ENCODE results near the gene PTRHD1. TPM values are rescaled to one million over a fixed set of nuclear protein-coding genes. Genes with fewer than 3 reads are reported as not detected.

The PTRHD1 gene
- polyA plus RNA-seq, 1 donor from 2014 or later, result 33.6 TPM

GRCh38 chr2:24842081-24843050 lies 49.2 kb upstream of the PTRHD1 start:
- TF ChIP-seq CTCF (IDR thresholded peaks at IDR 0.05; ENCODE audit: poor library complexity, severe bottlenecking) (no peak), TAF1 (IDR thresholded peaks at IDR 0.05; ENCODE audit: low read depth) (no peak), REST (IDR thresholded peaks at IDR 0.05; ENCODE audit: borderline replicate concordance) (no peak), RAD21 (conservative IDR thresholded peaks at IDR 0.05) (no peak), SMC3 (conservative IDR thresholded peaks at IDR 0.05; ENCODE audit: poor library complexity) (no peak), EZH2 (IDR thresholded peaks at IDR 0.05; ENCODE audit: borderline replicate concordance, insufficient read depth, low read length, poor library complexity, severe bottlenecking) (no peak), POLR2AphosphoS5 (IDR thresholded peaks at IDR 0.05) (no peak), EP300 (conservative IDR thresholded peaks at IDR 0.05; ENCODE audit: poor library complexity, severe bottlenecking) (no peak), MXI1 (conservative IDR thresholded peaks at IDR 0.05; ENCODE audit: poor library complexity, severe bottlenecking) (no peak)

GRCh38 chr2:24840962-24841945 lies 48.1 kb upstream of the PTRHD1 start:
- no peak overlapping the region for H3K4me2 ChIP-seq (ENCODE audit: low read length)
- no peak overlapping the region for H3K4me3 ChIP-seq (ENCODE audit: low read length)
- H3K9me2 ChIP-seq (ENCODE audit: insufficient read depth, low read length), result no peaks in the 10 kb centered on the region
- no peak overlapping the region for H3K9ac ChIP-seq (ENCODE audit: low read length)
- no peaks in the 10 kb centered on the region for H3K79me2 ChIP-seq (replicated peaks; ENCODE audit: insufficient read depth, low read length)
- H3K9me3 ChIP-seq (ENCODE audit: low read length), result no peaks in the 10 kb centered on the region
- no peaks in the 10 kb centered on the region for H4K20me1 ChIP-seq (ENCODE audit: insufficient read depth)
- H2AFZ ChIP-seq (ENCODE audit: low read depth, low read length), result no peak overlapping the region
- no peaks in the 10 kb centered on the region for H3F3A ChIP-seq (ENCODE audit: insufficient read depth, low read length, poor library complexity, severe bottlenecking)
- no peaks in the 10 kb centered on the region for H3K27me3 ChIP-seq (ENCODE audit: insufficient read depth, low read depth, low read length)
- no peak for TF ChIP-seq EP300 (conservative IDR thresholded peaks at IDR 0.05; ENCODE audit: poor library complexity, severe bottlenecking)
- TF ChIP-seq EZH2 (IDR thresholded peaks at IDR 0.05; ENCODE audit: borderline replicate concordance, insufficient read depth, low read length, poor library complexity, severe bottlenecking), result no peak
- no peak for TF ChIP-seq MXI1 (conservative IDR thresholded peaks at IDR 0.05; ENCODE audit: poor library complexity, severe bottlenecking)
- TF ChIP-seq POLR2AphosphoS5 (IDR thresholded peaks at IDR 0.05), result no peak
- TF ChIP-seq TAF1 (IDR thresholded peaks at IDR 0.05; ENCODE audit: low read depth), result no peak
- no peak for TF ChIP-seq CTCF (IDR thresholded peaks at IDR 0.05; ENCODE audit: poor library complexity, severe bottlenecking)
- no peak for TF ChIP-seq RAD21 (conservative IDR thresholded peaks at IDR 0.05)
- TF ChIP-seq SMC3 (conservative IDR thresholded peaks at IDR 0.05; ENCODE audit: poor library complexity), result no peak
- no peak for TF ChIP-seq REST (IDR thresholded peaks at IDR 0.05; ENCODE audit: borderline replicate concordance)
- no peak overlapping the region for H3K27ac ChIP-seq (ENCODE audit: low read length)
- no peaks in the 10 kb centered on the region for H3K36me3 ChIP-seq (ENCODE audit: insufficient read depth, low read length)

More at GRCh38 chr2:24842081-24843050, 49.2 kb upstream of the PTRHD1 start:
- Histone ChIP-seq H3F3A (ENCODE audit: insufficient read depth, low read length, poor library complexity, severe bottlenecking) (no peaks in the 10 kb centered on the region), H3K79me2 (replicated peaks; ENCODE audit: insufficient read depth, low read length) (no peaks in the 10 kb centered on the region), H3K36me3 (ENCODE audit: insufficient read depth, low read length) (no peaks in the 10 kb centered on the region), H3K9ac (ENCODE audit: low read length) (no peak overlapping the region), H3K4me3 (ENCODE audit: low read length) (no peak overlapping the region), H2AFZ (ENCODE audit: low read depth, low read length) (no peak overlapping the region), H3K9me3 (ENCODE audit: low read length) (no peaks in the 10 kb centered on the region), H3K4me2 (ENCODE audit: low read length) (no peak overlapping the region), H3K27me3 (ENCODE audit: insufficient read depth, low read depth, low read length) (no peaks in the 10 kb centered on the region), H3K9me2 (ENCODE audit: insufficient read depth, low read length) (no peaks in the 10 kb centered on the region), H3K27ac (ENCODE audit: low read length) (no peak overlapping the region), H4K20me1 (ENCODE audit: insufficient read depth) (no peaks in the 10 kb centered on the region)

All from neural cell (in vitro differentiated cells).